Subcutaneous adipose tissue (tissue), 4 donors: Measurements from ENCODE around the gene CACNA1G. TPM values are rescaled to one million over a fixed set of nuclear protein-coding genes. Genes with fewer than 3 reads are reported as not detected.

ENCODE experiments used
- CTCF ChIP-seq: fragments of 450-650 bp; IDR thresholded peaks from one replicate; pipeline ENCODE4 v1.5.1; 2016; ENCODE audit warnings: low read depth, mild to moderate bottlenecking, control low read depth, antibody characterized with exemption, moderate library complexity
- total RNA-seq, 4 donors: library from RNA; depleted of rRNA; stranded (reverse); fragments of >200 nt; gene quantifications; one replicate each; pipeline ENCODE4 v1.1.0, GENCODE V29; 2016

CACNA1G gene
- total RNA-seq, 4 donors from 2014 or later, result 0.17 to 0.44 TPM; not detected in 2

DNA sequence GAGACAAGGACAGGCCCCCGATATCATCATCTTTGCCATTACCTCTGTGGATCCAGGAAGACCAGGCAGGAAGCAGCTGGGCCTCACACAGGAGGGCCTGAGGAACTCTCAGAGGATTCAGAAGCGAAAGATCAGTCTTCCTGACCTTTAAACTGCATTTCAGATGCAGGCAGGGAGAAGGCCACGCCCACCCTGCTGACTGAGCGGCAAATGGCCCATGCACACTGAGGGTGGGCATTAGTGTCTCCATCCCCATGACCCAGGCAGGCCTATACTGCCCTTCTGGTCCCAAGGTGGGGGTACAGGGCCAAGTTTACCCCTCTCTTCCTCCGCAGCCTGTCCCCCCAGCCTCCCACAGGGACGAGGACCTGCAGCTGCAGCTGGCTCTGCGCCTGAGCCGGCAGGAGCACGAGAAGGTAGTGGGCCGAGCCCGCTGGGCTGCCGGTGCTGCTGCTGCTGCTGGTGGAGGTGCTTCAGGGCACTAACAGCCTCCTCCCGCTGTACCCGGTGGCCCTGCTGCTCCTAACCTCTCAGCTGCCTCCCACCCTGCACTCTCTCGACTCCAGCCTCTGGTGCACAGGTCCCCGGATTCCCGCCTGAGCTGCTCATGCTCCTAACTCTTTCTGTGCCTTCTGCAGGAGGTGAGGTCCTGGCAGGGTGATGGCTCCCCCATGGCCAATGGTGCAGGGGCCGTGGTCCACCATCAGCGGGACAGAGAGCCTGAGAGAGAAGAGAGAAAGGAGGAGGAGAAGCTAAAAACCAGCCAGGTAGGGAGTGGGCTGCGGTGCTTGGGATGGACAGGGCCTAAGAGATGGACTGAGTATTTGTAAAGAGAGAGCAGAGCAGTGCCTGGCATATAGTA, 21.7 kb upstream of the CACNA1G start:
- TF ChIP-seq CTCF, result no peak

DNA sequence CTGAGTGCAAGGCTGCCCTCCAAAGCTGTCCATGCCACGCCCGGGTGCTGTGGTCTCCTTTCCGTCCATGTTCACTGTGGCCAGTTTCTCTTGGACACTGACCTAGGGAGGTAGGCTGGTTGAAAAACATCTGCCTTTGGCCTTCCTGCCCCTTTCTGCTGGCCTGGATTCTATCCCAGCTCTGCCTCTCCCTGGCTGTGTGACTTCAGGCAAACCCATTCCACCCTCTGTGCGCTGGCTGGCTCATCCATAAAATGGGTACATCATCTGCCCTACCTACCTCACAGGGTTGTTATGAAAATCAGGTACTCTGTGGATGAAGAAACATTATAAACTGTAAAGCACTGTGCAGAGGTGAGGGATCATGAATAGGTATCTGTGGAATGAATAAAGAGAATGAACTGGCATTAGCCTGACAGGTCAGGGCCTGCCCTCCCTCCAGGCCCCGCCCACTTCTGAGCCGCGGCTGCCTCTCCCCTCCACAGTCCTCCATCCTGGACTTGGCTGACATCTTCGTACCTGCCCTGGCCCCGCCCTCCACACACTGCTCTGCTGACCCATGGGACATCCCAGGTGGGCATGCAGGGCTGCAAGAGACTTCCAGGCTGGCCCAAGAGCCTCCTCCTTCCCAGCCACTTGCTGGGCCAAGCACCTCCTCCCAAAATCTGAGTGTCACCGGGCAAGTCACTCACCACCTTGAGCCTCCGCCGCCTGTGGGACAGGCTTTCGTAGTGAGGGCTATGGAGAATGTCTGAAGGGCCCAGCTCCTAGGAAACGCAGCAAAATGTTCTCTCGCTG, 20.6 kb upstream of the CACNA1G start:
- no peak for TF ChIP-seq CTCF

GRCh38 chr17:50540560-50541401, 19.7 kb upstream of the CACNA1G start:
- no peak for TF ChIP-seq CTCF

- no peak for TF ChIP-seq CTCF
Measured at GRCh38 chr17:50541402-50541715, 19.2 kb upstream of the CACNA1G start.

DNA sequence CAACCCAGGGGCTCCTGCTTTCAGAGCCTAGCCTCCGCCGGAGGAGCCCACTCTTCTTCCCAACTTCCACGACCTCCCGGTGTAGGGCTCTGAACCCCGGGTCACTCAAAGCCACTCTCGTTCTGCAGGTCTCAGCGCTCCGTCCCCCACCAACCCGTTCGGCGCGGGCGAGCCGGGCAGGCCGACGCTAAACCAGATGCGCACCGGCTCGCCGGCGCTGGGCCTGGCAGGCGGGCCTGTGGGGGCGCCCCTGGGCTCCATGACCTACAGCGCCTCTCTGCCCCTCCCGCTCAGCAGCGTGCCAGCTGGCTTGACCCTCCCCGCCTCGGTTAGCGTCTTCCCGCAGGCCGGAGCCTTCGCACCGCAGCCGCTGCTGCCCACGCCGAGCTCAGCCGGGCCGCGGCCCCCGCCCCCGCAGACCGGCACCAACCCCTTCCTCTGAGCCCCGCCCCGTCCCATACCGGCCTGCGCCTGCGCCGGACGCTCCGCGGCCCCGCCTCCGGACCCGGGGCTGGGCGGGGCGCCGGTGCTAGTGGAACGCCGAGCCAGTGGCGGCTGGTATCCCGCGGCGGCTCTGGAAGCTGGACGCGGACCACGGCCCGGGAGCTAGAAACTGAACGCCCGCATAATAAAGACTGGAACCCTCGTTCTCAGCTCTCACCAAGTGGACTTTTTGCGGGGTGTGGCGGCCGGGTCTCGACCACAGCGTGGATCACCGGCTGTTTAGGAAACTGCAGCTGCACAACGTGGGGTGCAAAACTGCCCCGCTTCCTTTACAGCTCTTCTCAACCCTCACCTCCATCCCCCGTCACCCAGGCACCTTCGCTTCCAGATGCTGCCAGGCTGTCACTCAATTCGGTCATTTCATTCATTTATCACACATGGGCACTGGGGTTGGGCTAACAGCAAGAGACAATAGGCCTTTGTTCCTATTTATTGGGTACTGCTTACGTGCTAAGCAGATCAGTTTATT, 18.5 kb upstream of the CACNA1G start:
- TF ChIP-seq CTCF, result no peak

- TF ChIP-seq CTCF, result no peak
Measured at GRCh38 chr17:50542795-50543774, 17.4 kb upstream of the CACNA1G start.
